ENCODE data around the gene KRT13. TPM values are rescaled to one million over a fixed set of nuclear protein-coding genes. Genes with fewer than 3 reads are reported as not detected.

Gene KRT13
- total and polyA plus RNA-seq, 2 of the 4 experiments (the other 2 are of a cell fraction), result 0.18 to 0.56 TPM

GRCh38 chr17:41516830-41517283, 11.4 kb upstream of the KRT13 start:
- no peak for ATAC-seq (ENCODE audit: low read depth)
- no peak for TF ChIP-seq CTCF (conservative IDR thresholded peaks at IDR 0.05; ENCODE audit: low read depth, low read length)
- no peak for TF ChIP-seq USF2 (IDR thresholded peaks at IDR 0.05; ENCODE audit: low read depth, low read length)
- no peak for TF ChIP-seq MAFK (IDR thresholded peaks at IDR 0.05; ENCODE audit: low read depth, low read length)
- no peak for TF ChIP-seq FOS (IDR thresholded peaks at IDR 0.05; ENCODE audit: low read depth, low read length)
- no peak for TF ChIP-seq BHLHE40 (IDR thresholded peaks at IDR 0.05; ENCODE audit: low read depth, low read length)
- TF ChIP-seq MAZ (IDR thresholded peaks at IDR 0.05; ENCODE audit: borderline replicate concordance, low read depth, low read length), result no peak
- no peak for TF ChIP-seq CEBPB (IDR thresholded peaks at IDR 0.05; ENCODE audit: low read depth, low read length)
- no peak for TF ChIP-seq RFX5 (IDR thresholded peaks at IDR 0.05; ENCODE audit: low read depth, low read length)
- TF ChIP-seq RAD21 (IDR thresholded peaks at IDR 0.05; ENCODE audit: low read length), result no peak
- no peak for TF ChIP-seq ELK1 (IDR thresholded peaks at IDR 0.05; ENCODE audit: borderline replicate concordance, low read depth, low read length)
- no peak for TF ChIP-seq MXI1 (IDR thresholded peaks at IDR 0.05; ENCODE audit: borderline replicate concordance, low read depth, low read length)
- no peak for TF ChIP-seq POLR2A (IDR thresholded peaks at IDR 0.05; ENCODE audit: low read depth, low read length)
- TF ChIP-seq RCOR1 (IDR thresholded peaks at IDR 0.05; ENCODE audit: insufficient replicate concordance, low read length), result no peak
- no peak for TF ChIP-seq CHD1 (IDR thresholded peaks at IDR 0.05; ENCODE audit: low read depth, low read length)
- H4K8ac ChIP-seq (ENCODE audit: low read depth in 2 of 2, low read length in 2 of 2), result no peak overlapping the region
- no peak overlapping the region for H3K4me3 ChIP-seq (ENCODE audit: insufficient read depth, low read depth, low read length)
- H4K20me1 ChIP-seq (ENCODE audit: insufficient read depth, low read length), result no peaks in the 10 kb centered on the region
- in situ Hi-C loops (cut with MboI; ENCODE audit: low sequenced_read_pairs), result no loop called here
- ChIA-PET POLR2A (ENCODE audit: unreplicated experiment) (interaction anchor here (0.5 kb wide), 1 partner anchor 9 kb away, joined by 3 read pairs; no protein-coding TSS in a partner anchor), CTCF (no interaction called here)
- H2AK5ac ChIP-seq (ENCODE audit: low read depth, low read length), result no peak overlapping the region
- H3K27ac ChIP-seq (ENCODE audit: insufficient read depth, low read length), result no peak overlapping the region
- dilution Hi-C loops (cut with HindIII; ENCODE audit: low sequenced_read_pairs, unreplicated experiment), result no loop called here
- H3K36me3 ChIP-seq (ENCODE audit: control insufficient read depth, insufficient read depth, low read length), result no peaks in the 10 kb centered on the region
- H2AFZ ChIP-seq (replicated peaks; ENCODE audit: low read length, poor library complexity), result no peak overlapping the region
- H3K79me1 ChIP-seq (ENCODE audit: low read depth in 1 of 2, low read length in 2 of 2), result no peaks in the 10 kb centered on the region
- BruUV-seq (replicated peaks), result no TSS peak
- intact Hi-C loops (cut with micrococcal nuclease), result no loop called here
- no peak overlapping the region for H4K5ac ChIP-seq (ENCODE audit: low read depth, low read length)
- H2BK15ac ChIP-seq (ENCODE audit: low read depth, low read length), result no peak overlapping the region
- no peak overlapping the region for H2BK120ac ChIP-seq (ENCODE audit: low read depth, low read length)
- no peaks in the 10 kb centered on the region for H3K9me3 ChIP-seq (ENCODE audit: control insufficient read depth, insufficient read depth, low read length)
- H4K91ac ChIP-seq (ENCODE audit: insufficient read depth, low read depth, low read length), result no peak overlapping the region
- no peak overlapping the region for H3K4ac ChIP-seq (ENCODE audit: low read depth, low read length)
- H2AK9ac ChIP-seq (replicated peaks; ENCODE audit: low read depth, low read length, poor library complexity), result no peak overlapping the region
- DNase-seq, result no peak
- H3K18ac ChIP-seq (ENCODE audit: low read depth, low read length), result no peak overlapping the region
- no peak overlapping the region for H3K9ac ChIP-seq (ENCODE audit: low read depth, low read length)
- no peak overlapping the region for H2BK20ac ChIP-seq (ENCODE audit: low read depth, low read length)
- peaks cover 12% of the 10 kb centered on the region for H3K4me1 ChIP-seq (ENCODE audit: control insufficient read depth, insufficient read depth, low read length)
- 0 out of 2 replicates have a peak, but pooled peaks cover 3% of the 10 kb centered on the region for H3K9me1 ChIP-seq (ENCODE audit: insufficient read depth, low read length)
- H2BK5ac ChIP-seq (ENCODE audit: low read depth, low read length, poor library complexity, severe bottlenecking), result no peak overlapping the region
- H3K56ac ChIP-seq (ENCODE audit: extremely low read depth, insufficient read depth, low read length), result no peak overlapping the region
- WGBS, 2 experiments (ENCODE audit: extremely low coverage in 2 of 2, insufficient read length in 1 of 2), result 96% methylated on average over 5 of the region's 14 CpGs; no CpG with 5 or more reads in 1 of the 2 experiments
- no peaks in the 10 kb centered on the region for H3K27me3 ChIP-seq (ENCODE audit: control insufficient read depth, insufficient read depth, low read length)
- no peak overlapping the region for H3K4me2 ChIP-seq (ENCODE audit: low read depth, low read length)
- H3K14ac ChIP-seq (replicated peaks; ENCODE audit: low read depth, low read length), result no peak overlapping the region
- no peak overlapping the region for H3K23ac ChIP-seq (ENCODE audit: low read depth, low read length)

Measured in IMR-90 (cell line).